NT2/D1 (cell line): Measurements from ENCODE around the gene ARVCF.
A peak's percentile ranks its signal among the peaks of the same experiment; 100 is the strongest.

Source experiments
- DNase-seq: peaks from one replicate; pipeline ENCODE4 v3.0.0-alpha.2; 2011; ENCODE audit warnings: low read depth, low spot score
- H3K27me3 ChIP-seq: 2 replicates; pipeline ENCODE4 v1.6.0; 2011; ENCODE audit warnings: mild to moderate bottlenecking; ENCODE audit not compliant: insufficient read length, insufficient read depth
- H3K36me3 ChIP-seq: 2 replicates; pipeline ENCODE4 v1.6.1; 2011; ENCODE audit warnings: mild to moderate bottlenecking, low read length, mixed read lengths; ENCODE audit not compliant: insufficient read depth, insufficient read length
- H3K4me1 ChIP-seq: 2 replicates; pipeline ENCODE4 v1.5.1; 2011; ENCODE audit not compliant: insufficient read depth, insufficient read length
- H3K4me3 ChIP-seq: 2 replicates; pipeline ENCODE4 v1.5.1; 2011; ENCODE audit warnings: low read depth; ENCODE audit not compliant: insufficient read length
- H3K9ac ChIP-seq: 2 replicates; pipeline ENCODE4 v1.6.0; 2011; ENCODE audit warnings: low read depth; ENCODE audit not compliant: insufficient read length
- H3K9me3 ChIP-seq: 2 replicates; pipeline ENCODE4 v1.5.1; 2011; ENCODE audit warnings: mild to moderate bottlenecking, low read length; ENCODE audit not compliant: insufficient read depth
- SUZ12 ChIP-seq: IDR thresholded peaks from 2 replicates; pipeline ENCODE4 v1.6.1; 2011; ENCODE audit not compliant: insufficient read length, insufficient read depth; ENCODE audit errors: extremely low read depth
- YY1 ChIP-seq: IDR thresholded peaks from 2 replicates; pipeline ENCODE4 v1.6.1; 2011; ENCODE audit not compliant: insufficient read length, insufficient read depth
- ZNF274 ChIP-seq: IDR thresholded peaks from 2 replicates; pipeline ENCODE4 v1.6.1; 2011; ENCODE audit warnings: mild to moderate bottlenecking, low read depth, low read length

The ARVCF gene

DNA sequence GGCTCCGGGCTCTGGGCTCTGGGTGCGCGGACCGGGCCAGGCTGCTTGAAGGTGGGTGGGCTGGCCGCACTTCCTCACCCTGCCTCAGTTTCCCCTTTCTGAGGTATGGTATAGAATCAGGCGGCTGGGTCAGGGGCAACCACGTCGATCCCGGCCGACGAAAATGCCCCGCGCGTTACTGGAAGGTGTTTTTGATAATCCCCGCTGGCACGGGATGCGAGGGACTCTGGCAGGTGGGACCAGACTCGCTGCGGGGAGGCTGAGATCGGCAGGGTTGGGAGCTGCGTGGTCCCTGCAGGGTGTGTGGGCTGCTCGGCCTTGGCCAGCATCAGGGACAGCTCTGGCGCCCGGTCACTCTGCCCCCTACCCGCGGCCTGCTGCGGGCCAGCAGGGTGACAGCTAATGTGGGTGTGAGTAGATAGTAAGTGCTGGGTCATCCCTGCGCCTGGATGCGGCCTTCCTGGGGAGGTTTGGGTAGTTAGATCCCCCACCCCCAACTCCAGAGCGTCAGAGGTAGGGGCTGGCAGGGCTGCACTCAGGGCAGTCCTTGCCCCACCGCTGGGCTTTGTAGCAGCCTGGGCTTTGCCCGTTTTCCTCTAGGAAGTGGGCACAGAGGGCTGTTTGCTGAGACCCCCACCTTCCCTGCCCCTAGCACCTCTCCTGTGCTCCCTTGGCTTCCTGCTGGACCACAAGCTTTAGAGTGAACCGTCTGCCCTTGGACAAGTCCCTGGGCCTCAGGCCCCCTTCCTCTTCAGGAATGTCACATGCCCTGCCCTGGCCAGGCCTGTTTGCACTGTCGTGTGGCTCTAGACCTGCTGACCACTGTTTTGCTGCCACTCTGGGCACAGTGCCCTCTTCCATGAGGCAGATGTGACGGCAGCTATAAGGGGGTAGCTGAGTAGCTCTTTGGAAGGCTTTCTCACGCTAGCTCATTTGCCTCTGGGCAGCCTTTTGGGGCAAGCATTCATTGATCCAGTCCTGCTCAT, 4.9 kb upstream of the ARVCF start:
- no peak for DNase-seq
- no peaks in the 10 kb centered on the region for H3K36me3 ChIP-seq
- H3K9me3 ChIP-seq = no peaks in the 10 kb centered on the region
- TF ChIP-seq ZNF274 (no peak), YY1 (no peak), SUZ12 (no peak)
- peaks cover 6% of the 10 kb centered on the region for H3K4me1 ChIP-seq
- peak overlapping the region; percentile 71 for H3K4me3 ChIP-seq
- H3K27me3 ChIP-seq = peaks cover 51% of the 10 kb centered on the region
- peak overlapping the region; percentile 81 for H3K9ac ChIP-seq

DNA sequence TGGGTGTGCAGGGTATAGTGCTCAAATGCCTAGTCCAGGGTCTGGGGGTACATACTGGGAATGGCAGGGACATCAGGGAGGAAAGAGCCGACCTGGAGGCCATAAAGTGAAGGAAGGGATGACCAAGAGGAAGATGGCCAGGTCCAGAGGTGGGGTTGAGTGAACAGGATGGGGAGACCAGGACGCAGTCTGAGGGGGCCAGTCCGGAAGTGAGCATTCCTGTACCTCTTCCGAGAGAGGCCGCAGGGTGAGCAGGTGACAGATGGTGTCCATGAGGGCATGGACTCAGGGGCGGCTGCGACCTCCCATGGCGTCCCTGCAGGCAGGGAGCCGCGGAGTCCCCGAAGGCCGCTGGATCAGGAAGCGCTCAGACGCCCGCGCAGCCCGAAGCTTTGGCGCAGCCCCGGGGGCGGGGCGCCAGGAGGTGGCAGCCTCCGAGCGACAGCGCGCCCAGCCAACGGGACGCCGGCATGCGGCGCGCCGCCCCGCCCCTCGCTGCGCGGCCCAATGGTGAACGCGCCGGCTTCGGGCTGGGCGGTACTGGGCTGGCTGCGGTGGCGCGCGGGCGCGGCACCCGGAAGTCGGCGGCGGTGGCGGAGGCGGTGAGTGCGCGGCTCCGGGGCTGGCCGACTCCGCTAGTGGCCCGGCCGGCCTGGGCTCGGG, 4.0 kb upstream of the ARVCF start, which contains the start of gene TANGO2:
TANGO2 (plus strand) TSS at position 578 of the 663 bp plus-strand sequence. CDS start 15,689 bp downstream, outside the sequence.
- peak; percentile 68 for DNase-seq
- no peaks in the 10 kb centered on the region for H3K36me3 ChIP-seq
- H3K4me1 ChIP-seq = peaks cover 6% of the 10 kb centered on the region
- peak within 1 kb of the TSS; percentile 71 for H3K4me3 ChIP-seq
- H3K9ac ChIP-seq = peak within 1 kb of the TSS; percentile 81
- no peaks in the 10 kb centered on the region for H3K9me3 ChIP-seq
- TF ChIP-seq ZNF274 = no peak
- no peak for TF ChIP-seq YY1
- TF ChIP-seq SUZ12 = no peak
- H3K27me3 ChIP-seq = peaks cover 58% of the 10 kb centered on the region

DNA sequence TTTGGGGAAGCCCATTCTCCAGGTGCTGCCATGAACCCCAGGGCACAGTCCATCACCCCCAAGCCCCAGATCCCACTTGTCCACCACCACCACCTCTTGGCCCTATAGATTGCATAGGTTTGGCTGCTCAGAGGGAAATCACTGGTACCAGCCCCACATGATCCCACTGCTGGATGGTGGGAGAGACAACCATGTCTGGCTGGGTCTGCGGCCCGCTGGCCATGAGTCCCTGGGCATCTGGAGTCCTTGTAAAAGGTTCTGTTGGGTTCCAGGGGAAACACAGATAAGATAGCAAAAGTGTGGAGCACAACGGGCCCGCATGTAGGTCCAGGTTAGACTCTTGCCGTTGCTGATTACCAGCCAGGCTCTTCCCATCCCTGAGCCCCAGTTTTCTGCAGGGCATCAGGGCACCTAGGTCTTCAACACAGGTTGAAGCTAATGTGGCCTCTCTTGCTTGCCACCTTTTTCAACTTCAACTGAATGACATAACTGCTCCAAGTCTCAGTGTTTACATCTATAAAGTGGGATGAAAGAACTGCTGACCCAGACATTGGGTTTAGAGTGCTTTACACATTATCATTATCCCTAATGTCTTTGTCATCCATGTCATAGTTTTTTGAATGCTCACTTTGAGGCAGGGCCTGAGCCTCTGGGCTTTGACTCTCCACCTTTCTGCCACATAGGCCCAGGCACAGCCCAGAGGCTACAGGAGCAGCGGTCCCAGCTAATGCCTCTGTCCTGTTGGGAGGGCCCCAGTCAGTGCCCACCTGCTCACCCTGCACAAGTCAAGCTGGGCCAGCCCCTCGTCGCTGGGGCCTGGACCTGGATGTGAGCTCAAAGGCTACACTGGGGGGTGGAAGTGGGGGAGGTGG, 3.3 kb upstream of the ARVCF start:
- H3K9ac ChIP-seq = no peak overlapping the region
- no peak for TF ChIP-seq SUZ12
- H3K27me3 ChIP-seq = peaks cover 66% of the 10 kb centered on the region
- H3K9me3 ChIP-seq = no peaks in the 10 kb centered on the region
- DNase-seq = no peak
- H3K36me3 ChIP-seq = no peaks in the 10 kb centered on the region
- peaks cover 9% of the 10 kb centered on the region for H3K4me1 ChIP-seq
- no peak overlapping the region for H3K4me3 ChIP-seq

DNA sequence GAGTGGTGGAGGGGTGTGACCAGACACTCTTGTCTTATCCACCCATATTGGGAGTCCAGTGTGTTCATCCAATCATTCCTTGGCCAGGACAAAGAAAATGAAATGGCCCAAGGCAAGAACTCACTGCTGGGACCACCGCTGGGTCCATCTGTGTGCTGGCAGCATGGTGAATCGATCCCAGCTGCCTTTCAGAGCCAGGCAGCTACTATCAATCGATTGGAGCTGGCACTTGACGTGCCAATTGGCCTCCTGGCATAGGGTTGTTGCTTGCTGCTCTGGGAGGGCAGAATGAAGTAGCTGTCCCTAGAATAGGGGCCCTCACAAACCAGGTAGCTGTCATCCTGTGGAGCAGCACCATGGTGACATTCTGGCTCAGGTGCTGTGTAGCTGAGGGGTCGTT, 1.4 kb upstream of the ARVCF start:
- H3K4me1 ChIP-seq = peaks cover 12% of the 10 kb centered on the region
- no peaks in the 10 kb centered on the region for H3K9me3 ChIP-seq
- H3K36me3 ChIP-seq = no peaks in the 10 kb centered on the region
- TF ChIP-seq SUZ12 = no peak
- no peak for TF ChIP-seq YY1
- no peak overlapping the region for H3K4me3 ChIP-seq
- H3K27me3 ChIP-seq = peaks cover 71% of the 10 kb centered on the region
- DNase-seq = no peak
- no peak overlapping the region for H3K9ac ChIP-seq

DNA sequence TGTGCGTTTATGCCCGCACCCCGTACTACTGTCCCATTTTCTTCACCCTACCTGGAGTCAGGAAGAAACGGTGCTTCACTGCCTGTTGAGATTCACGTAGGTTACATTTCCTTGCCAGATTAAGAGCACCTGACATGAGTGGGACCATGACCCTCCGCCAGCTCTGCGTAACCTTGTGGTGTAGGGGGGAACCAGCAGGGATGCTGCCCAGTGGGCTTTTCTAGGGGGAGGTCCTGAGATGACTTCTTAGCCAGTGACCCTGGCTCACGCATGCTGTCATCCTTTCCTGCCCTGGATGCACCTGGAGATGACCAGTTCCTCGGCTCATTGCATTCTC, 967 bp upstream of the ARVCF start:
- H3K4me3 ChIP-seq = no peak overlapping the region
- DNase-seq = no peak
- H3K4me1 ChIP-seq = peaks cover 13% of the 10 kb centered on the region
- H3K36me3 ChIP-seq = no peaks in the 10 kb centered on the region
- no peaks in the 10 kb centered on the region for H3K9me3 ChIP-seq
- H3K9ac ChIP-seq = no peak overlapping the region
- peaks cover 69% of the 10 kb centered on the region for H3K27me3 ChIP-seq
- TF ChIP-seq ZNF274 = no peak
- no peak for TF ChIP-seq YY1
- no peak for TF ChIP-seq SUZ12

DNA sequence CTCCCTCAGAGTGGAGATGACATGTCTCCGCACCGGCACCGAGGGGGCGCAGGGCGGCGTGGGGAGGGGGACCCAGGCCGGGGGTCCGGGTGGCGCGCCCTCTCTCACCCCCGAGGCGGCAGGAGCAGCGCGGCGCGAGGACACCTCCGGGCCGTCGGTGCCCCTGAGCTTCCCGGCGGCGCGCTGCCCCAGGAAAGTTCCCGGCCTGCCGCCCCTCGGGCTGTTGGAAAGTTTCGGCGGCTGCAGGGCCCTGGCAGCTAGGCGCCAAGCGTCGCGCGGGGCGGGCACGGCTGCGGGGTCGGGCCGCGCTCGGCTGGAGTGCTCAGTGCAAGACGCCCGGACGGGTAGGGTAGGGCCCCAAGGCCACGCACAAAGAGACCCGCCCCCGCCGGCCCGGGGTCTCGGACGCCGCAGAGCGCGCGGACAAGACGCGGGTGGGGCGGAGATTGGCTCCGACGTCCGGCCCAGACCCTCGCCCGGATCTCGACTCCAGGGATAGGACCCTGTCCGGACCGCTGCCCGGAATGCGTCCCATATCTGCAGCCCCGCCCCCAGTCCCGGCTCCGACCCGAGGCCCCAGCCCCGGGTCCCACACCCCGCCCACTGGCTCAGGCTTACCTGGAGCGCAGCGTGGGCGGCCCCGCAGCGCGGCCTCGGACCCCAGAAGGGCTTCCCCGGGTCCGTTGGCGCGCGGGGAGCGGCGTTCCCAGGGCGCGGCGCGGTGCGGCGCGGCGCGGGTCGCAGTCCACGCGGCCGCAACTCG, 471 bp downstream of the ARVCF start:
- H3K27me3 ChIP-seq = peaks cover 61% of the 10 kb centered on the region
- DNase-seq = no peak
- no peaks in the 10 kb centered on the region for H3K36me3 ChIP-seq

More for the DNA sequence above, 471 bp downstream of the ARVCF start:
- H3K9ac ChIP-seq = peak overlapping the region; percentile 76
- TF ChIP-seq ZNF274 (no peak), YY1 (no peak), SUZ12 (no peak)
- H3K4me1 ChIP-seq = peaks cover 10% of the 10 kb centered on the region
- no peaks in the 10 kb centered on the region for H3K9me3 ChIP-seq
- H3K4me3 ChIP-seq = peak overlapping the region; percentile 47
